ENCODE measurements around the gene BPI.
"Not testable (repeated sequence)": the region's sequence is repeated elsewhere in the genome, so short reads cannot be mapped to it uniquely, and the experiment has no call there.

The BPI gene

GRCh38 chr20:38304845-38305447, 990 bp downstream of the BPI start:
- DNase-seq (ENCODE audit: low spot score) = no peak

- no peak for DNase-seq (ENCODE audit: low spot score)
Measured at GRCh38 chr20:38305541-38305940, 1.6 kb downstream of the BPI start.

- no peak for DNase-seq (ENCODE audit: low spot score)
Measured at GRCh38 chr20:38306379-38306778, 2.4 kb downstream of the BPI start.

- DNase-seq (ENCODE audit: low spot score) = no peak
Measured at GRCh38 chr20:38307371-38308046, 3.6 kb downstream of the BPI start.

GRCh38 chr20:38308047-38308438, 4.1 kb downstream of the BPI start:
- no peak for DNase-seq (ENCODE audit: low spot score)

GRCh38 chr20:38308447-38308846, 4.5 kb downstream of the BPI start:
- DNase-seq (ENCODE audit: low spot score) = no peak

- DNase-seq (ENCODE audit: low spot score) = no peak
Measured at GRCh38 chr20:38311091-38311490, 7.1 kb downstream of the BPI start.

- DNase-seq (ENCODE audit: low spot score) = no peak
Measured at GRCh38 chr20:38311491-38311890, 7.5 kb downstream of the BPI start.

- DNase-seq (ENCODE audit: low spot score) = no peak
Measured at GRCh38 chr20:38313676-38314075, 9.7 kb downstream of the BPI start.

- DNase-seq (ENCODE audit: low spot score) = not testable (repeated sequence)
Measured at GRCh38 chr20:38314350-38314749, 10.4 kb downstream of the BPI start.

- no peak for DNase-seq (ENCODE audit: low spot score)
Measured at GRCh38 chr20:38315290-38315966, 11.5 kb downstream of the BPI start.

- no peak for DNase-seq (ENCODE audit: low spot score)
Measured at GRCh38 chr20:38316341-38316740, 12.4 kb downstream of the BPI start.

- DNase-seq (ENCODE audit: low spot score) = no peak
Measured at GRCh38 chr20:38317422-38317821, 13.5 kb downstream of the BPI start.

GRCh38 chr20:38320221-38320620, 16.3 kb downstream of the BPI start:
- DNase-seq (ENCODE audit: low spot score) = no peak

- DNase-seq (ENCODE audit: low spot score) = no peak
Measured at GRCh38 chr20:38321959-38322598, 18.1 kb downstream of the BPI start.

- no peak for DNase-seq (ENCODE audit: low spot score)
Measured at GRCh38 chr20:38324159-38324558, 20.2 kb downstream of the BPI start.

GRCh38 chr20:38325167-38325566, 21.2 kb downstream of the BPI start:
- DNase-seq (ENCODE audit: low spot score) = no peak

GRCh38 chr20:38325905-38326304, 21.9 kb downstream of the BPI start:
- DNase-seq (ENCODE audit: low spot score) = peak; percentile 9

- no peak for DNase-seq (ENCODE audit: low spot score)
Measured at GRCh38 chr20:38326309-38326708, 22.4 kb downstream of the BPI start.

- DNase-seq (ENCODE audit: low spot score) = no peak
Measured at GRCh38 chr20:38330638-38331037, 26.7 kb downstream of the BPI start.

GRCh38 chr20:38331245-38331644, 27.3 kb downstream of the BPI start:
- DNase-seq (ENCODE audit: low spot score) = no peak

GRCh38 chr20:38331814-38332213, 27.9 kb downstream of the BPI start:
- DNase-seq (ENCODE audit: low spot score) = no peak

GRCh38 chr20:38334016-38334415, 30.1 kb downstream of the BPI start:
- no peak for DNase-seq (ENCODE audit: low spot score)
